Hepatocyte (in vitro differentiated cells): ENCODE measurements around the gene JAG2. TPM values are rescaled to one million over a fixed set of nuclear protein-coding genes. Genes with fewer than 3 reads are reported as not detected.

Experiments
- DNase-seq: peaks from one replicate; pipeline ENCODE4 v3.0.0-alpha.2; 2016; ENCODE audit warnings: low spot score
- H2AFZ ChIP-seq: fragments of 200-600 bp; sonication (generic); 2 replicates; pipeline ENCODE4 v1.6.0; 2016; ENCODE audit warnings: antibody characterized with exemption, mild to moderate bottlenecking
- H3K27ac ChIP-seq: fragments of 200-600 bp; sonication (generic); 2 replicates; pipeline ENCODE4 v1.5.1; 2016; ENCODE audit warnings: mild to moderate bottlenecking
- H3K27me3 ChIP-seq: fragments of 200-600 bp; sonication (generic); 2 replicates; pipeline ENCODE4 v1.6.1; 2016
- H3K36me3 ChIP-seq: fragments of 200-600 bp; sonication (generic); replicated peaks from 2 replicates; pipeline ENCODE4 v1.5.1; 2016; ENCODE audit warnings: low read depth; ENCODE audit not compliant: insufficient read depth
- H3K4me1 ChIP-seq: fragments of 200-600 bp; sonication (generic); 2 replicates; pipeline ENCODE4 v1.5.1; 2016; ENCODE audit warnings: mild to moderate bottlenecking, moderate library complexity; ENCODE audit not compliant: insufficient read depth
- H3K4me2 ChIP-seq: fragments of 200-600 bp; sonication (generic); 2 replicates; pipeline ENCODE4 v1.6.0; 2016
- H3K4me3 ChIP-seq: fragments of 200-600 bp; sonication (generic); 2 replicates; pipeline ENCODE4 v1.5.1; 2016; ENCODE audit warnings: mild to moderate bottlenecking
- H3K79me2 ChIP-seq: fragments of 200-600 bp; sonication (generic); 2 replicates; pipeline ENCODE4 v1.6.0; 2017; ENCODE audit warnings: mild to moderate bottlenecking
- H3K9me2 ChIP-seq: fragments of 200-600 bp; sonication (generic); replicated peaks from 2 replicates; pipeline ENCODE4 v1.6.0; 2017; ENCODE audit warnings: mild to moderate bottlenecking; ENCODE audit not compliant: insufficient read depth
- H3K9me3 ChIP-seq: fragments of 200-600 bp; sonication (generic); 2 replicates; pipeline ENCODE4 v1.5.1; 2016; ENCODE audit warnings: low read depth, mild to moderate bottlenecking
- H4K20me1 ChIP-seq: fragments of 200-600 bp; sonication (generic); 2 replicates; pipeline ENCODE4 v1.6.0; 2016; ENCODE audit warnings: mild to moderate bottlenecking; ENCODE audit not compliant: insufficient read depth, poor library complexity, severe bottlenecking
- CTCF ChIP-seq: fragments of 200-600 bp; sonication (generic); IDR thresholded peaks from 2 replicates; pipeline ENCODE4 v1.5.1; 2016; ENCODE audit warnings: antibody characterized with exemption, mild to moderate bottlenecking; ENCODE audit not compliant: poor library complexity
- EZH2 ChIP-seq: fragments of 200-600 bp; sonication (generic); IDR thresholded peaks from 2 replicates; pipeline ENCODE4 v1.6.1; 2016; ENCODE audit warnings: antibody characterized with exemption, mild to moderate bottlenecking, borderline replicate concordance
- EZH2phosphoT487 ChIP-seq: fragments of 200-600 bp; sonication (generic); IDR thresholded peaks from one replicate; pipeline ENCODE4 v1.6.1; 2018; ENCODE audit warnings: antibody characterized with exemption, mild to moderate bottlenecking, low read depth, moderate library complexity; ENCODE audit not compliant: unreplicated experiment, severe bottlenecking
- WGBS: methylation state at CpG from one replicate; pipeline ENCODE4 v1.1.6; 2016; ENCODE audit warnings: low lambda C conversion rate; ENCODE audit errors: missing lambda C conversion rate; 5-methylcytosine and 5-hydroxymethylcytosine counted together
- polyA plus RNA-seq: library from polyadenylated mRNA; unstranded; fragments of >200 nt; fragmentation: Nextera tagmentation; extraction: Ambion mirVana; gene quantifications from 2 replicates; pipeline ENCODE4 v1.2.1, GENCODE V29; 2016
- total RNA-seq: library from RNA; depleted of rRNA; stranded (reverse); fragments of >200 nt; gene quantifications from 2 replicates; pipeline ENCODE4 v1.2.3, GENCODE V29; 2014

JAG2 gene
- total and polyA plus RNA-seq, 2 experiments from 2014 or later: 4.1 to 6.1 TPM

DNA sequence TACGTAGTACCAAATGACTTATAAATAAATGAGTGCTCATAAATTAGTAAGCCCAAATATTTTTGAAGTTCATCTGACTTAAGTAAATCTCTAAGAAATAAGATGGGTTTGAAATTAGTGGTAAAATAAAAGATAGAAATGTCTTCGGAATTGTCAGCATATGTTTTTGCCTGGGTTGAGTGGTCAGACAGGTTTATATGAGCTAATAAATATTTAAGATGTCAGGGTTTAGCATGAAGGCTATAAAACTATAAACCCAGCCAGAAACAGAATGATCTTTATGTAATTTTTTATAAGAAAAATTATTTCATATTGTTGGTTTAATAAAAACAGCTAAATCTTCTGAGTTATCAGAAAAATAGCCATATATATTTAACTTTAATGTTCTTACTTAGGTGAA, 37.3 kb downstream of the JAG2 start:
- Histone ChIP-seq H3K27ac (no peak overlapping the region), H3K9me3 (no peaks in the 10 kb centered on the region), H2AFZ (no peak overlapping the region), H4K20me1 (no peaks in the 10 kb centered on the region), H3K4me2 (no peak overlapping the region), H3K27me3 (no peaks in the 10 kb centered on the region), H3K79me2 (no peaks in the 10 kb centered on the region), H3K9me2 (no peaks in the 10 kb centered on the region), H3K4me3 (no peak overlapping the region), H3K36me3 (no peaks in the 10 kb centered on the region), H3K4me1 (no peaks in the 10 kb centered on the region)
- TF ChIP-seq EZH2phosphoT487 (no peak), EZH2 (no peak), CTCF (no peak)
- DNase-seq: no peak
- 93% methylated on average over 2 of the region's 2 CpGs for WGBS

GRCh38 chr14:105128059-105128458, 40.5 kb downstream of the JAG2 start:
- TF ChIP-seq CTCF (no peak), EZH2phosphoT487 (no peak), EZH2 (no peak)
- no peak overlapping the region for H3K4me2 ChIP-seq
- H3K4me3 ChIP-seq: no peak overlapping the region
- no peak overlapping the region for H2AFZ ChIP-seq
- H3K27me3 ChIP-seq: no peaks in the 10 kb centered on the region
- H3K9me2 ChIP-seq: no peaks in the 10 kb centered on the region
- H4K20me1 ChIP-seq: no peaks in the 10 kb centered on the region
- no peaks in the 10 kb centered on the region for H3K79me2 ChIP-seq
- no peak overlapping the region for H3K27ac ChIP-seq
- no peaks in the 10 kb centered on the region for H3K36me3 ChIP-seq
- 46% methylated on average over 5 of the region's 5 CpGs for WGBS
- H3K4me1 ChIP-seq: no peaks in the 10 kb centered on the region
- H3K9me3 ChIP-seq: no peaks in the 10 kb centered on the region
- DNase-seq: no peak

- no peaks in the 10 kb centered on the region for H3K4me1 ChIP-seq
- H3K27me3 ChIP-seq: no peaks in the 10 kb centered on the region
- H3K36me3 ChIP-seq: no peaks in the 10 kb centered on the region
- no peaks in the 10 kb centered on the region for H3K79me2 ChIP-seq
- H3K9me3 ChIP-seq: no peaks in the 10 kb centered on the region
- no peaks in the 10 kb centered on the region for H3K9me2 ChIP-seq
- H4K20me1 ChIP-seq: no peaks in the 10 kb centered on the region
- H3K27ac ChIP-seq: no peak overlapping the region
- DNase-seq: no peak
- H3K4me3 ChIP-seq: no peak overlapping the region
- no peak overlapping the region for H3K4me2 ChIP-seq
- H2AFZ ChIP-seq: no peak overlapping the region
- WGBS: 73% methylated on average over 9 of the region's 9 CpGs
- TF ChIP-seq EZH2phosphoT487: no peak
- TF ChIP-seq CTCF: no peak
- no peak for TF ChIP-seq EZH2
Observed at GRCh38 chr14:105126981-105127329, 41.6 kb downstream of the JAG2 start.
